Measurements from ENCODE around the gene TPM4. TPM values are rescaled to one million over a fixed set of nuclear protein-coding genes. Genes with fewer than 3 reads are reported as not detected.
A peak's percentile ranks its signal among the peaks of the same experiment; 100 is the strongest.

The TPM4 gene
- total and polyA plus RNA-seq, 2 experiments from 2014 or later: 223 to 288 TPM

DNA sequence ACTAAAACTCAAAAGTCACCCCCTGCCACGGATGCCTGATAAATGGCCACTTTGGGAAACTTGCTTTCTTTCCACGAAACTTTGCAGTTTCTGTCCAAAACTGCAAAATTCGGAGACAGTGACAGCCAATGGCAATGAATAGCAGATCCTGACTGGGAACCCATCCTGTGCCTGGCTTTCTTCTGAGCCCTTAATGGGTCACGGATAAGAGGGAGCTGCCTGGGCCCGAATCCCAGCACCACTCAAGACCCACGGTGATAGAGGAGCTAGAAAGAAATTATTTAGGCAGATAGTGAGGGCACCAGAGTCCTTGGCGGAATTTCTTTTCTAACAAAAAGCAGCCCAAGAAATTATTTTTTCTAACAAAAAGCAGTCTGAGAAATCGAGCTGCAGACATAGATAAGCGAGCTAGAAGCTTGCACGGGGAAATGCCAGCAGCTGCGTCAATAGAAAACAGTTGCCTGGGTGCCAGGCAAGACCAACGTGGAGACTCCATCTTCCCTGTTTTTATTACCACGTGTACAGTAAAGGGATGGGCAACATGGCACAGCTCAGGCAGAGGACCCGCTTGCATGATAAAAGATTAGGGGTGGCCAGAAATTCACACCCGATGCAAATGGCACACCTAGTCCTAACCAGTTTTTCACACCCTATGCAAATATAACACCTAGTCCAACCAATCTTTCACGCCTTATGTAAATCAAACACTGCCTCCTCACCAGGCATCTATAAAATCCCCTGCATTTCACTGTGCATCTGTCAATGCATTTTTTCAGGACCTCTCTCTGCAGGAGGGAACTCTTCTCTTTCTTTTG, 60.1 kb downstream of the TPM4 start:
- H2AFZ ChIP-seq: no peak overlapping the region
- no peaks in the 10 kb centered on the region for H3K9me2 ChIP-seq (ENCODE audit: insufficient read depth)
- H3K36me3 ChIP-seq (ENCODE audit: insufficient read depth): no peaks in the 10 kb centered on the region
- TF ChIP-seq EZH2 (IDR thresholded peaks at IDR 0.05; ENCODE audit: low read depth, unreplicated experiment) (no peak), NANOG (IDR thresholded peaks at IDR 0.05; ENCODE audit: borderline replicate concordance) (no peak), STAT1 (IDR thresholded peaks at IDR 0.05; ENCODE audit: unreplicated experiment) (no peak), ZNF331 (CRISPR knock-in tag; IDR thresholded peaks at IDR 0.05; ENCODE audit: low read depth) (no peak)
- TF ChIP-seq, protein P1, sequence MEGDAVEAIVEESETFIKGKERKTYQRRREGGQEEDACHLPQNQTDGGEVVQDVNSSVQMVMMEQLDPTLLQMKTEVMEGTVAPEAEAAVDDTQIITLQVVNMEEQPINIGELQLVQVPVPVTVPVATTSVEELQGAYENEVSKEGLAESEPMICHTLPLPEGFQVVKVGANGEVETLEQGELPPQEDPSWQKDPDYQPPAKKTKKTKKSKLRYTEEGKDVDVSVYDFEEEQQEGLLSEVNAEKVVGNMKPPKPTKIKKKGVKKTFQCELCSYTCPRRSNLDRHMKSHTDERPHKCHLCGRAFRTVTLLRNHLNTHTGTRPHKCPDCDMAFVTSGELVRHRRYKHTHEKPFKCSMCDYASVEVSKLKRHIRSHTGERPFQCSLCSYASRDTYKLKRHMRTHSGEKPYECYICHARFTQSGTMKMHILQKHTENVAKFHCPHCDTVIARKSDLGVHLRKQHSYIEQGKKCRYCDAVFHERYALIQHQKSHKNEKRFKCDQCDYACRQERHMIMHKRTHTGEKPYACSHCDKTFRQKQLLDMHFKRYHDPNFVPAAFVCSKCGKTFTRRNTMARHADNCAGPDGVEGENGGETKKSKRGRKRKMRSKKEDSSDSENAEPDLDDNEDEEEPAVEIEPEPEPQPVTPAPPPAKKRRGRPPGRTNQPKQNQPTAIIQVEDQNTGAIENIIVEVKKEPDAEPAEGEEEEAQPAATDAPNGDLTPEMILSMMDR (conservative IDR thresholded peaks at IDR 0.05; ENCODE audit: low read depth in 2 of 2): no peak
- H3K4me3 Mint-ChIP-seq: no peak overlapping the region
- H3K27ac Mint-ChIP-seq: no peak overlapping the region
- no peaks in the 10 kb centered on the region for H3F3A ChIP-seq (replicated peaks; ENCODE audit: low read depth)
- H3K4me2 ChIP-seq: no peak overlapping the region
- H3K27me3 Mint-ChIP-seq (ENCODE audit: insufficient read depth, low read depth, poor library complexity): peaks cover 5% of the 10 kb centered on the region
- H3K27me3 ChIP-seq (ENCODE audit: insufficient read depth): no peaks in the 10 kb centered on the region
- H3K4me1 Mint-ChIP-seq: 0 out of 3 replicates have a peak, but pooled peaks cover 4% of the 10 kb centered on the region
- H4K20me1 ChIP-seq (replicated peaks; ENCODE audit: insufficient read depth): no peaks in the 10 kb centered on the region; the same call in 1 of the 2 replicates
- H3K4me3 ChIP-seq: no peak overlapping the region
- peaks cover 33% of the 10 kb centered on the region for H3K36me3 Mint-ChIP-seq (ENCODE audit: low read depth)
- peaks cover 2% of the 10 kb centered on the region for H3K9me3 Mint-ChIP-seq
- no peaks in the 10 kb centered on the region for H3K79me2 ChIP-seq (replicated peaks; ENCODE audit: insufficient read depth)
- peak; percentile 20; the same call in 2 of the 3 replicates for ATAC-seq
- H3K4me1 ChIP-seq (ENCODE audit: insufficient read depth): no peaks in the 10 kb centered on the region
- no peak for DNase-seq (ENCODE audit: low spot score)
- H3K27ac ChIP-seq (ENCODE audit: low read depth): no peak overlapping the region

GRCh38 chr19:16139752-16140151, 63.5 kb downstream of the TPM4 start:
- Histone ChIP-seq H3F3A (replicated peaks; ENCODE audit: low read depth) (0 out of 2 replicates have a peak, but pooled peaks cover 5% of the 10 kb centered on the region), H4K20me1 (replicated peaks; ENCODE audit: insufficient read depth) (no peaks in the 10 kb centered on the region), H3K4me3 (no peak overlapping the region), H3K79me2 (replicated peaks; ENCODE audit: insufficient read depth) (no peaks in the 10 kb centered on the region), H2AFZ (no peak overlapping the region), H3K27ac (ENCODE audit: low read depth) (no peak overlapping the region), H3K9me2 (ENCODE audit: insufficient read depth) (no peaks in the 10 kb centered on the region), H3K4me1 (ENCODE audit: insufficient read depth) (peaks cover 6% of the 10 kb centered on the region; the same call in 1 of the 2 replicates), H3K36me3 (ENCODE audit: insufficient read depth) (no peaks in the 10 kb centered on the region), H3K27me3 (ENCODE audit: insufficient read depth) (no peaks in the 10 kb centered on the region), H3K4me2 (no peak overlapping the region)
- Mint-ChIP-seq H3K27ac (no peak overlapping the region), H3K36me3 (ENCODE audit: low read depth) (no peaks in the 10 kb centered on the region; the same call in 2 of the 3 replicates), H3K4me1 (peaks cover 12% of the 10 kb centered on the region; the same call in 2 of the 3 replicates), H3K27me3 (ENCODE audit: insufficient read depth, low read depth, poor library complexity) (peaks cover 10% of the 10 kb centered on the region), H3K9me3 (peaks cover 2% of the 10 kb centered on the region), H3K4me3 (no peak overlapping the region)
- TF ChIP-seq, protein P1 (conservative IDR thresholded peaks at IDR 0.05; ENCODE audit: low read depth in 2 of 2): no peak
- TF ChIP-seq POLR2AphosphoS5 (IDR thresholded peaks at IDR 0.05; ENCODE audit: low read depth) (no peak), ZNF114 (CRISPR knock-in tag; IDR thresholded peaks at IDR 0.05) (no peak), REST (IDR thresholded peaks at IDR 0.05; ENCODE audit: unreplicated experiment) (no peak), NANOG (IDR thresholded peaks at IDR 0.05; ENCODE audit: borderline replicate concordance) (no peak), CREB1 (CRISPR knock-in tag; IDR thresholded peaks at IDR 0.05; ENCODE audit: low read depth) (no peak)
- DNase-seq (ENCODE audit: low spot score) (no peak), ATAC-seq (no peak)
